GM19023 (cell line): ENCODE measurements around the gene CEACAM16.

Experiments used
- ATAC-seq: cut with Tn5 transposase; IDR thresholded peaks from one replicate; pipeline ENCODE4 v1.9.1; 2021; ENCODE audit warnings: mild to moderate bottlenecking, moderate library complexity; ENCODE audit not compliant: unreplicated experiment

CEACAM16 gene

GRCh38 chr19:44757735-44758505 lies 59.0 kb downstream of the CEACAM16 start:
- no peak for ATAC-seq

- no peak for ATAC-seq
Observed at GRCh38 chr19:44758596-44758995, 59.6 kb downstream of the CEACAM16 start.

GRCh38 chr19:44759083-44759804 lies 60.3 kb downstream of the CEACAM16 start:
- no peak for ATAC-seq
